Activated naive CD8-positive, alpha-beta T cell treated with anti-CD3 and anti-CD28 coated beads, Interleukin-2, amount 50 U/mL, for 16 hours (primary cell): Measurements from ENCODE around the gene FLNA.

Experiments used
- DNase-seq: peaks from one replicate; pipeline ENCODE4 v3.0.0-alpha.2; 2020; ENCODE audit warnings: low read depth, low spot score

Gene FLNA

DNA sequence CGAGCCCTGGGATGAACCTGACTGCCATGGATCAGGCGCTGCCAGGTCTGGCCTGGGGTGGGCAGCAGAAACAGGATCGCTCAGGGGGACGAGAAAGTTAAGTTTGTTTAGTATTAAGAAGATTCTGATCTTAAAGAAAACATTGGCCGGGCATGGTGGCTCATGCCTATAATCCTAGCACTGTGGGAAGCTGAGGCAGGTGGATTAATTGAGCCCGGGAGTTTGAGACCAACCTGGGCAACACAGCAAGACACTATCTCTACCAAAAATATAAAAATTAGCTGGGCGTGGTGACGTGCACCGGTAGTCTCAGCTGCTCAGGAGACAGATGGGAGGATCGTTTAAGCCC is 696 bp upstream of the FLNA start:
- DNase-seq: no peak

- no peak for DNase-seq
Measured at GRCh38 chrX:154373340-154374306, 811 bp downstream of the FLNA start.

DNA sequence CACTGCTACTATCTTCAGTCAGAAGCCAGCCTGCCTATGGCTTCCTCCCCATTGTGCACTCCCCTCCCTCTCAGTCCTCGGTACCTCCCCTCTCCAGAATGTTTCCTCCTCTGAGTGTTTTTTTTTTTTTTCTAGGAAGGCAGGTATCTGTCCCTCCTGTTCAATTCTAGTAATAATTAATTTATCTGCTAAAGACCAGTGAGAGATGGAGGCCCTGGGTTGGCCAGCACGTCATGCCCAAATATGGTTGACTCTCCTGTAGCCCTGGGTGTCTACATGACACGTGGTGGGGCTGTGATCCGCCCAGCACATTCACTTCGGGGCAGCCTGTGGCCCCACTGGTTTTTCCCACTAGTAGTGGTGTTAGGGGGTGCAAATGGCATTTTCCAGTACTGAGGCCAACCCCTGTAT is 1.8 kb downstream of the FLNA start:
- DNase-seq: no peak

GRCh38 chrX:154371789-154372300 is 2.6 kb downstream of the FLNA start:
- DNase-seq: no peak

DNA sequence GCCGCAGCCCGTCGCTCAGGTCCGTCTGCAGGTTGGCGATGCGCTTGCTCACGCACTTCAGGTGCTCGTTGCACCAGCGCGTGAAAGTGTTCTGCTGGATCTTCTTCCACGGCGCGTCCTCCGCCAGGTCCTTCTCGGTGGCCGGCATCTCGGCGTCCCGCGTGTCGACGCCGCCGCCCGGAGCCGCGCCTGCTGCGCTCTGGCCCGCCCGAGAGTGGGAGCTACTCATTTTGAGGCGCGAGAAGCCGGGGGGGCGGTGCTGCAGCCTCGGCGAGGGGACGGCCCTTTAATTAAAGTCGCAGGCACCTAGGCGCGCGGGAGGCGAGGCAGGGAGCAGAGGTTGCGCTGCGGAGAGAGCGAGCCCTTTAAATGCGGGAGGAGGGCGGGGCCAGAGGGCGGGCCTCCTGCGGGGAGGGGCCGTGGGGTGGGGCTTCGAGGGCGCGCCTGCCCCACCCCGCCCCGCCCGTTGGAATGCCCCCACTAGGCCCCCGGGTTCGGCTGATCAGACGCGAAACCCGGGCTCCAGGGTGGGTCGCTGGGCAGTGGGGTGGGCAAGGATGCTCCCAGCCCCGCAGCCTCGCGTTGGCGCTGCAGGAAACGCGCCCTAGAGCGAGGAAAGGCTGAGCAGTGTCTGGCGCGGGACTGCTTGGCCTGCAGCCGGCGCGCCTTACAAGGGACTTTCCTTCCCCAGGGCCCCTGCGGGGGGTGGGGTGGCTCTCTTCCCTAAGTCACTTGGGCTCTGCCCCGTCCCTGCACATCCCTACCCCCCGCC is 3.2 kb downstream of the FLNA start:
- DNase-seq: peak; percentile 76

GRCh38 chrX:154370300-154371016 is 4.0 kb downstream of the FLNA start:
- no peak for DNase-seq

DNA sequence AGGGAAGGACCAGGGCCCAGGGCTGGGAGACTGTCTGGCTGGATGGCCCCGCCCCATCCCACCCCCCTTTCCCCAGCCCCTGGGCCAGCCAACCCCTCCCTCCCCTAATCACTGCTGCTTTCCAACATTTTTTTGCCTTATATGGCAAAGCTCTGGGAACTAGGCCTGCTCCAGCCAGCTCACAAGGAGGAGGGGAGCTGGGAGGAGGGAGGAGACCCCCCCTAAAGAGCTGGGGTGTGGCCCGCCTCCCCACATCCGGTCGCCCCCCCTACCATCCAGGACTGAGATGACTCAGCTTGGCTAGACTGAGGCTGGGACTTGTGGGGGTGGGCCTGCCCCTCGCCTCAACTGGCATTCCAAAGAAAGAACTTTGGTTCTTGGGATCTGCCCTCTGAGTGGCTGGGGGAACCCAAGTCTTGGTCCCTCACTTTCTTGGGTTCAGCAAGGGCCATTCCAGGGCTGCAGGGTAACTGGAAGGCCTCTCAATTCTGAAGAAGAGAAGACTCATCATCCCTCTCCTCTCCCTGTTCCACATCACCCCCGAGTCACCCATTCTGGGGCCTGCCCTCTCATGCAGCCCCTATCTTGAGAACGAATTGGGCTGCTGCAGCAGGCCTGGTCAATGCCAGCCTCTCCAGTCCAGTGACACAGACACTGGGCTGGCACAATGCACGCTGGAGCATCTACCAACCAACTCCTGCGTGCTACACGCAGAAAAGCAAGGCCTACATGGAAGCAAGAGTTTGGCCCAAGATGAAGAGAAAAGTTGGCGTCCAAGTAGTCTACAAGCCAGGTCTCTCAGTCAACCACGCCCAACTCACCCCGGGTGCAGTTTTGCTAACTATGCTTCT is 4.8 kb downstream of the FLNA start:
- DNase-seq: peak; percentile 27

DNA sequence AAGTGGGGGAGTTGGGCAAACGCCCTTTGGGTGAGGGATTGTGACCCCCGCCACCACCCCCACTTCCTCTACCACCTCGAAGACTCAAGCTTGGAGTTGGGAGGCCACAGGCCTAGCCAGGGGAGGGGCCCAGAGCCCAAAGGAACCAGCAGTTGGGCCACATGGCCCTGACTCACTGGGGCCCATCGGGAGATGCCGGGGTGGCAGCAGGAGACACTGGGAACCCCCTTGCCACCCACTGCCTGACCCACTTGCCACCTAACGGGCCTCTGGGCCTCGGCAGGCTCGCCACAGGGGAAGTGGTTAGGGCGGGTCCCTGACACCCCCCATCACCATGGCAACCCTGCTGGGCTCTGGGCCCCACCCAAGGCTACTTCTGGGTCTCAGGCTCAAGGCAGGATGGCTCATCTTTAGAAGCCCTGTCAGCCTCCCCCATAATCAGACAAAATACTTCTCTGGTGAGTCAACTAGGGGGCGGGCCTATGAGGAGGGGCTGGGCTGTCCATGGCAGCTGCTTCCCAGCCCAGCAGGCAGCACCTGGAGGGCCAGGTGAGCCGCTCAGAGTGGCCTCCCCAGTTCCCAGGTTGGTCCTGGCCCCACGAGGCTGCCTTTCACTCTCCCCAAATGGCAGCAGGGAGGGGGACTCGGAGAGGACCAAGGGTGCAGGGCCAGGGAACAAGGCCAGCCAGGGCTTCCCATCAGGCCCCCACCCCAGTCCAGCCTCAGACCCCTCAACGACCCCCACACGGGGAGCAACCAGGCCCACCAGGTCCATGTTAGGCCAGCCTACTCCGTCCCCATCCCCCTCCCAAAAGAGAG is 5.6 kb downstream of the FLNA start:
- peak; percentile 75 for DNase-seq

GRCh38 chrX:154367474-154368308 is 6.7 kb downstream of the FLNA start:
- DNase-seq: no peak

DNA sequence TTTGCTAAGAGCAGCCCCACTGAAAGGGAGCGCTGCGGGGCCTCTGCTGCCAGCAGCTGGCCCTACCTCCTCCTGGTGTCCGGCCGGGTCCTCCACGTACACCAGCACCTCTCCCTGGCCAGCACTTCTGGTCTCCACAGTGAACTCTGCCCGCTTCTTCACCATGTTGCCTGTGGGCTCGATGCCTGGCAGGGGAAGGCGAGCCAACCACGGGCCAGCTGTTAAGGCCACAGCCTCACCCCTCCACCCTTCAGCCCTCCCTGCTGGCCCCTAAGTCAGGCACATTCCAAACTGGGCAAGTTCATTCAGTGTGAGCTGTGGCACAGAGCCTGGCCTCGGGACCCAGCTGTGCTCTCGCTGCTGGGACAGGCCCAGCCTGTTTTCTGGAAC is 7.8 kb downstream of the FLNA start:
- no peak for DNase-seq

DNA sequence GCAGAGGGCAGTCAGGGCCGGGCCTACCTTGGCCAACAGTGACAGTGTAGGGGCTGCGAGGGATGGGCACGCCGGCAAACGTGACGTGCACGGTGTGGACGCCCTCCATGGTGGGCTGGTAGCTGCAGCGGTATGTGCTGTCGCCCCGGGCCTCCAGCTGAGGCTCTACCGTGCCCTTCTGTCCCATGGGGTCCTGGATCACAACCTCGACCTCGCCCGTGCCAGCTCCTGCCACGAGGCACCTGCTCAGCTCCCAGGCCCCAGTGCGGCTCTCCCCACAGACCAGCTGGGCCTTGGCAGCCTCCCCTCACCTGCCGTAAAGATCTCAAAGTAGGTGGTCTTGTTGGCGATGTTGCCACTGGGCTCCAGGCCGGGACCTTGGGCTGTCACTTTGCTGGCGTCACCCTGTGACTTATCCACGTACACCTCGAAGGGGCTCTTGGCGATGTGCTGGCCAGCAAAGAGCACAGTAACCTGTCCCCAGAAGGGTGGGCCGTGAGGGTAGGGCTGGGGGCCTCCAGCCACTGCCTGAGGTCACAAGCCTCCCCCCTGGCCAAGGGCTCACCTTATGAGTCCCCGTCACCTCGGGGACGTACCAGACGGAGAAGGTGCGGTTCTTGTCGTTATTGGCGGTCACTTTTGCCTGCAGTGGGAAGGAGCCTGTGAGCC is 8.3 kb downstream of the FLNA start:
- no peak for DNase-seq

GRCh38 chrX:154365052-154365600 is 9.3 kb downstream of the FLNA start:
- no peak for DNase-seq

- no peak for DNase-seq
Measured at GRCh38 chrX:154363706-154364439, 10.6 kb downstream of the FLNA start.

DNA sequence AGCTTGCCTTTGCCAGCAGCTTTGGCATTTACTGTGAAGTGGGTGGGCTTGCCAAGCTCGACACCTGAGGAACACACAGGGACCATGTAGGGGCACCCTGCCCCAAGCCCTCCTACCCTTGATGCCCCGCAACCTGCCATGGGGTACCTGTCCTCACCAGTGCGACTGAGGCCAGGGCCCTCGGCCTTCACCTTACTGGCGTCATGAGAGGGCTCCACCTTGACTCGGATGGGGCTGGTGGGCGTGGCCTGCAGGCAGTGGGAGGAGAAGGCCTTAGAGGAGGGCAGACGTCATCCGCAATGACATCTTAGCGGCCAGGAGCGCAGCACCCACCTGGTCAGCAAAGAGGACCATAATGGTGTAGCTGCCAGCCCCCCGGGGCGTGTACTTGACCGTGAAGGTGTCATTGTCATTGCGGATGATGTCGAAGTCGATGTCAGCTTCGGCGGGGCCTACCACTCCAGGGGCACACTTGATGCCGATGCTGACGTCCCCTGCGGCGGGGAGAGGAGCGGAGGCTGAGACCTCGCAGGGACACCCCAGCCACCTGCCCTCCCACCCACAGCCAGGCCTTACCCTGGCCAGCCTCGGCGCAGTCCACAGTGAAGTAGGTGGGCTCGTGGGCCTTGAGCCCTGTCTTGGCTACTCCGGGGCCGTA is 12.2 kb downstream of the FLNA start:
- DNase-seq: no peak

DNA sequence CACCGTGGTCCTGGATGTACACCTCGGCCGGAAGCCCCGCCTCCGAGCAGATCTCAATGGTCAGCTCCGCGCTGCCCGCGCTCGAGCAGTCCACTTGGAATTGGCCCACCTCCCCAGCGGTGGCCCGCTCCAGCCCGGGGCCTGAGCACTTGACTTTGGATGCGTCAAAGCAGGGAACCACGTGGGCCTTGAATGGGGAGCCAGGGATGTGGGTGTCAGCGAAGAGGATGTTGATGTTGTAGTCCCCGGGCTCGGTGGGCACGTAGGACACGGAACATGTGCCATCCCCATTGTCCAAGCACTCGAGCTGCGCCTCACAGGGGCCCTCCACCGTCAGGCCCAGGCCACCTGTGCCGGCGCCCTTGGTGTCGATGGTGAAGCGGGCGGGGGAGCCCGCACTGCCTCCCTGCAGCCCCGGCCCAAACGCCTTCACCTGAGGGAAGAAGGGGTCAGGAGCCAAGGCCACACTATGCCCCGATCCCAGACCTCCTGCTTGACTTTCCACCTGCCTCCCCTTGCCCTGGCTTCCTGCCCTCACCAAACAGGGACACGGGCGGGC is 14.2 kb downstream of the FLNA start:
- DNase-seq: no peak

DNA sequence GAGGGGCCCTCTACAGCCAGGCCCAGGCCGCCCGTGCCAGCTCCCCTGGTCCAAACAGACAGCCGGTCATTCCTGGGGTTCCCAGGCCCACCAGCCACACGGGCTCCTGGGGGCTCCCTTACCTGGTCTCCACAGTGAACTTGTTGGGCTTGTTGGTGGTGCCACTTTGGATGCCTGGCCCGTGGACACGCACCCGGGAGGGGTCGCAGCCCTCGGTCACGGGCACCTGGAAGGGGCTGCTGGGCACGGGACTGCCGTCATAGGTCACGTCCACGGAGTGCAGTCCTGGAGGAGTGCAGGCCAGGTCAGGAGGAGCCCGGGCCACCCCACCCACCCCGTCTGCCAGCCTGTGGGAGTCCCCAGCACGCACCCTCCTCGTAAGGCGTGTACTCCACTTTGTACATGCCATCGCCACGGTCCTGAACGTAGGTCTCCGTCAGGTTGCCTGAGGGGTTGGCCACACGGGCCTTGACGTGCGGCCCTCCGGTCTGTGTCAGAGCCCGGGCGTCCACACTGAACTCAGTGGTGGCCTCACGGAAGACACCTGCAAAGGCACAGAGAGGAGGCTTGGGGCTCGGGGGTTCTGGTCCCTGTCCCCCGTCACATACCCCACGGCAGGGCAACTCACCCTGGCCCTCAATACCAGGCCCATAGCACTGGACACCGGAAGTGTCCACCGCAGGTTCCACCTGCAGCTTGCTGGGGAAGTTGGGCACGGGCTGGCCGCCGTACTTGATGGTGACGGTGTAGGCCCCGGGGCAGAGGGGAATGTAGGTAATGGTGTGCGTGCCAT is 14.9 kb downstream of the FLNA start:
- DNase-seq: no peak
